NCI-H748 (cell line): ENCODE data around the gene RUFY2.
"Not testable (repeated sequence)": the region's sequence is repeated elsewhere in the genome, so short reads cannot be mapped to it uniquely, and the experiment has no call there.

Experiments used
- DNase-seq: peaks from one replicate; lab custom pipeline; 2025; ENCODE audit not compliant: unreplicated experiment; lab: John Stamatoyannopoulos, UW

RUFY2 gene

DNA sequence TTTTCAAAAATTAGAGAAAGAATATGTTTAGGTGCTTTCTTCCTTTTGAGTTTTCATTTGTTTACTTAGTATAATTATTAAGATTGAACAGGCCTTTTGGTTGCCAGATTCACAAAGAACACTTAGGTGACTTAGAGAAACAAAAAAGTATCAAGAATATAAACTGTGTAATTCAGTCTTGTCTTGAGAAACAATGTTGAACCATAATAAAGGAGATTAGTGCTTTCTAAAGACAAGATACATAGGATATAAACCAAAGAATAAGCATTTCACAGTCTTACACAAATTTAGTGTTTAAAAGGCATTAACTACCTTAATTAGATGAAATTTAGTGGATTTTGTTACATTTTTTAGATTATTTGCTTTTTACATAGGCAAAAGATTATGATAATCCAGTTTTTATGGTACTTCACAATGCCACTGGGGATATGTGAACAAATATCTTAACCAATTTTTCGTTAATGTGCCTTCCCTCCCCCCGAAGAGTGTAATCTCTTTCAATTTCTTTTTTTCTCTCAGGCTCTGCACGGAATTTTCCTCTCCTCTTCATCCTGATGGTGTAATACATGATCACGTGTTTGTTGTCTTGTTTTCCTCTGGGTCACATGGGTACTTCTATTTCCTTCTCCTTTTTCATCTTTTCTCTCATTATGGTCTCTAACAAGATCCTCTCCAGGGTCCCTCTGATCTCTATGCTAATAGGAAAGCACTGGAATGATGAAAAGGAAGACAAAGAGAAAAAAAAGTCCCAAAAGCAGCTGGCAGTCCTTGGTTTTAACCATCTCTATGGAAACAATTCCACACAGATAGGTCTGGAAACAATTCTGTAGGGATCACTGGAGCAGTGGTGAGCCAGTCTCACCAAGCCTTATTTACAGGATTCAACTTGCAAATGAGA is 78.9 kb downstream of the RUFY2 start:
- peak; percentile 20 for DNase-seq

DNA sequence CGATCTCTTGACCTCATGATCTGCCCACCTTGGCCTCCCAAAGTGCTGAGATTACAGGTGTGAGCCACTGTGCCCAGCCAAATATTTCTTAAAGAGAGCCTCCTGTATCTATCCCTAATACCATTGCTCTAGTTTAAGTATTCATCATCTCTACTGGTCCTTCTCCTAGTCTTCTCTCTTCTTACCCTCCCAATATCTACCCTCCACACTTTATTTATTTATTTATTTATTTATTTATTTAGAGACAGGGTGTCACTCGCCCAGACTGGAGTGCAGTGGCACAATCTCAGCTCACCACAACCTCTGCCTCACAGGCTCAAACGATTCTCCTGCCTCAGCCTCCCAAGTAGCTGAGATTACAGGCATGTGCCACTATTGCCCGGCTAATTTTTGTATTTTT is 82.7 kb downstream of the RUFY2 start:
- not testable (repeated sequence) for DNase-seq

DNA sequence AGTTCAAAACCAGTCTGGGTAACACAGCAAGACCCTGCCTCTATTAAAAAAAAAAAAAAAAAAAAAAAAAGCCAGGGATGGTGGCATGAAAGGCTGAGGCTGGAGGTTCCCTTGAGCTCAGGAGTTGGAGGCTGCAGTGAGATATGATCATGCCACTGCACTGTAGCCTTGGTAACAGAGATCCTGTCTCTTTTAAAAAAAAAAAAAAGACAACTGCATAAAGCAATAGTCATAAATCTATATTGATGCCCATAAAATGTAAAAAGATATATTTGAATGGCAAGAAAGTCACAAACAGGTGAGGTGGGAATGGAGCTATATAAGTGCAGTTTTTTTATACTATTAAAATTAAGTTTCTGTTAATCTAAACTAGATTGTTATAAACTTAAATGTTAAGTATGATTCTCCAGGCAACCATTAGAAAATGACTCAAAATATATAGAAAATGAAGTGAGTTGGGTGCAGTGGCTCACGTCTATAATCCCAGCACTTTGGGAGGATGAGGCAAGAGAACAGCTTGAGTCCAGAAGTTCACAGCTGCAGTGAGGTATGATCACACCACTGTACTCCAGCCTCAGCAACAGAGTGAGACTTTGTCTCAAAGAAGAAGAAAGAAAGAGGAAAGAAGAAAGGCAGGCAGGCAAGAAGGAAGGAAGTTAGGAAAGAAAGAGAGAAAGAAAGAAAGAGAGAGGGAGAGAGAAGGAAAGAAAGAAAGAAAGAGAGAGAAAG is 88.6 kb downstream of the RUFY2 start:
- DNase-seq = no peak

DNA sequence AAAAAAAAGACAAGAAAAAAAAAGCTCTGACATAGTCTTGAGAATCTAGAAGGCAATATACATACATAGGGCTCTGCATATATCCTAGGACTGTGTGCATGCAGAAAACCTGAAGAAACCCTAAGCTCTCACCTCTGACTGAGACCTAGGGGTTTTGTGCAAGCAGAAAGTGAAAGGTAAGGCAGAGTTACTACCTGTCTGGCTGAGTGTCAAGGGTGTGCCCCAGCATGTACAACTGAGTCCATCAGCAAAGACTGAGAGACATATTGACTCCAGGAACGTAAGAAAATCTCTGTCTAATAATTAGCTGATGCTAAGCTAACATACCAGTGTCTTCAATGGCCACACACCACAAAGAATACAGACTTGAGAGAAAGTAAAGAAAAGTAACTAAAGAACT is 91.5 kb downstream of the RUFY2 start:
- DNase-seq = no peak

DNA sequence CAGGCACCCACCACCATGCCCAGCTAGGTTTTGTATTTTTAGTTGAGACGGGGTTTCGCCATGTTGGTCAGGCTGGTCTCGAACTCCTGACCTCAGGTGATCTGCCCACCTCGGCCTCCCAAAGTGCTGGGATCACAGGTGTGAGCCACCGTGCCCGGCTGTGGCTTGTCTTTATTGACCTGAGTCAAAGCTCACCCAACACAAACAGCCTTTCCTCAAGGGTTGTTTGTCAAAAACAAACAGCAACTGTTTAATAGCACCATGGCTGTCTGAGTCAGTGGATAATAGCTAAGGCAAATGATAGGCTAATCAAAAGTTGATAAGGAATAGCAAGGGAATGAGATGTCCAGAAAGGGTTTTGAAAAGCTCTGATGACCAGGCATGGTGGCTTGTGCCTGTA is 92.1 kb downstream of the RUFY2 start:
- not testable (repeated sequence) for DNase-seq

DNA sequence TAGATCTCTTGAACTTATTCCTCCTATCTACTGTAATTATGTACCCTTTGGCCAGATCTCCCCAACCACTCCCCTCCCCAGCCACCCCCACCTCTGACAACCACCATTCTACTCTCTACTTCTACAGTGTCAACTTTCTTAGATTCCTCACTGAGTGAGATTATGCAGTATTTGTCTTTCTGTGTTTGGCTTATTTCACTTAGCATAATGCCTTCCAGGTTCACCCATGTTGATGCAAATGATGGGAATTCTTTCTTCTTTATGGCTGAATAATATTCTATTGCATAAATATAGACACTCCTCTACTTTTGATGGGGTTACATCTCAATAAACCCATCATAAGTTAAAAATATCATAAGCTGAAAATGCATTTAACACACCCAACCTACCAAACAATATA is 96.5 kb downstream of the RUFY2 start:
- no peak for DNase-seq

DNA sequence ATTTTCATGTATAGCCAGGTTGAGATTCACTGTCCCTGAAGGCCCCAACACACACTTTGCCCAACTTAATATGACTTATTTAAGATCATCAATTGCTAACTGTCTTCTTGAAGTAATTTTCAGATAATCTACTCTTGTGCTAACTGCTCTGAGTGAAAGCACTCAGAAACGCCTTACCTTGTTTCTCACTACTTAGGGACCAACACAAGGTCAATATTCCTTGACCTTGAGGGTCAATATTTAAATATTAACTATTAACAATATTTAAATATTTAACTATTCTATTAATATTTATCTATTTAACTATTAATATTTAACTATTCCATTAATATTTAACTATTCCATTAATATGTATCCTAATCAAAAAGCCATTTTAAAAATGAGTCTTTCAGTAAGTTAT is 101.2 kb downstream of the RUFY2 start:
- no peak for DNase-seq

DNA sequence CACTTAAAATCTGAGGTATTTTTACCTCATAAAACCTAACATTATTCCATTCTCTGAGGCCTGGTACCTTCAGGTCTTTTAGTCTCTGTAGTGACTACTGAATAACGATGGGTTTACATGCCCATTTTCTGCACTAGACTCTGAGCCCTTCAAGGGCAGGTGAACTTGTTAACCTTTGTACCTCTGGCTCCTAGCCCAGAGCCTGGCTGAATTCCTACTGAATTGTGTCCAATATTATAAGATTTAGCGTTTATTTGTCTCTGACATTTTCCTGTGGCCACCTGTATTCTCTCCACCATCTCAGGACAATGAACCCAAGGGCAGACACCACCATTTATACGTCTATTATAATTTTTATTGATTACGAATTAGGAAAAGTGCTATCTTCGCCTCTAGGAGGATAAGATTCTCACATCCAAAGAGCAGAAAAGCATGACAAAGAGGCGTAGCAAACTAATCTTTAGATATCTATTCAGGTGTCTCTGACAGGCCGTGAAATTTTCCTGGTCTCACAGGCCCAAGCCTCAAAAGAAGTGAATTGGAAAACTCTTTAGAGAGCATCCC is 103.1 kb downstream of the RUFY2 start:
- DNase-seq = no peak

DNA sequence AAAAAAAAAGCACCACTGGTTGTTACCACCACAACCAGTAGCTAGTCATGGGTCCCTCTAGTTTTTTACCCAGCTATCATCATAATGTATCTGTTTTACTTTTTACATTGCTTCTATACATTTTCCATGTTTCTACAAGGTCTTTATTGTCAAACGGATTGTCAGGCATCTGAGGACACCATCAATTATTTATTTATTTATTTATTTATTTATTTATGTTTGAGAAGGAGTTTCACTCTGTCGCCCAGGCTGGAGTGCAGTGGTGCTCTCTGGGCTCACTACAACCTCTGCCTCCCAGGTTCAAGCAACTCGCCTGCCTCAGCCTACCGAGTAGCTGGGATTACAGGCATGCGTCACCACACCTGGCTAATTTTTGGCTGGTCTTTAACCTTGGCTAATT is 104.2 kb downstream of the RUFY2 start:
- DNase-seq = no peak

DNA sequence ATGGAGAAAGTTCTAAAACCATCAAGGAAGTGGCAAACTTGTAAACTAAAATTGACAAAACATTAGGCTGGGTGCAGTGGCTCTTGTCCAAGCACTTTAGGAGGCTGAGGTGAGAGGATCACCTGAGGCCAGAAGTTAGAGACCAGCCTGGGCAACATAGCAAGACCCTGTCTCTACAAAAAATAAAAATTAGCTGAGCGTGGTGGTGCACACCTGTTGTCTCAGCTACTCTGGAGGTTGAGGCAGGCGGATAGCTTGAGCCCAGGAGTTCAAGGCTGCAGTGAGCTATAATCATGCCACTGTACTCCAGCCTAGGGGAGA is 104.6 kb downstream of the RUFY2 start:
- DNase-seq = no peak

DNA sequence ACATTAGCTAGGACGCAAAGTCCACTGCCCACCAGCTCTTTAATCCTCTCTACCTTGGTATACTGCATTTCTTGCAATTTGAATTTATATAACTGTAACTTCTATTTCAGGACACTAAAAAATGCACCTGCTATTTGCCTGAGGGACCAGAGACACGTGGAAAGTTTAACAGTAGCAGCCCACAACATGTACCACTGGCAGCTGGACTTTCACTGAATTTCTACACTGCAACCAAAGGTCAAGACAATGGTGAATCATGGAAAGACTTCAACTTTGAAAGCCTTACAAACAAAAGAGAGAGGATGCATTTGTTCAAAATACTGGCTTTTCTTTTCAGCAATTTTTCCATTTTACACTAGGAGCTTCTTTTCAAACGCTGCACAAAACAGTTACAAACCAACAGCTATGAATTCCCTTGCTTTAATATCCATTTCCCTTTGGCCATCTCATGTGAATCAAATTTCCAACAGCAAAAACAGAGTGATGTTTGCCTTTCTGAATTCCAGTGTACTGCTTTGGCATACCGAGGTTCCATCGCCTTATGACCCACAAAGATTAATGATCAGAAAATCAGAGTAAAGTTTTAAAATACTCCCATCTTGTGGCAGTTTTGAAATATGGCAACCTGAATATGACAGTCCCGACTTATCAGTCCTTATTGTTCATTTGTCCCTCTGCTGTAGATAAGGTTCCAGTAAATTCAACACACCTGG is 105.1 kb downstream of the RUFY2 start:
- DNase-seq = peak; percentile 36

DNA sequence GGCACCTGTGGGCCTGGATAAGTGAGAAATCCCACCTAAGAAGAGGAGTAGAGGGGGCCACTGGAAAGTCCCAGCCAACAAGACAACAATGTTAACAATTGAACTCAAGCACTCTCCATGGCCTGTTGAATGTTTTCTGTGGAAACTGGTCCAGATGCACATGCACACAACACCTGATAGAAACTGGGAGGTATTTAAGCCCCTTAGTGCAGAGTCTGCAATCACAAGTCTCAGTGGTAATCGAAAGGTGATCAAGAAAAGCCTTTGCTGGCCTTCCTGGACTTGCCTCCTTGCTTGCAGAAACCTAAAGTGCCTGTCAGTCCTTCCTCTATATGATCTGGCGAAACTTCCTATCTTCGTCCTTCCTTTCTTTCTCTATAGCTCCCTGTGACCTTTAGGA is 105.8 kb downstream of the RUFY2 start:
- DNase-seq = no peak

DNA sequence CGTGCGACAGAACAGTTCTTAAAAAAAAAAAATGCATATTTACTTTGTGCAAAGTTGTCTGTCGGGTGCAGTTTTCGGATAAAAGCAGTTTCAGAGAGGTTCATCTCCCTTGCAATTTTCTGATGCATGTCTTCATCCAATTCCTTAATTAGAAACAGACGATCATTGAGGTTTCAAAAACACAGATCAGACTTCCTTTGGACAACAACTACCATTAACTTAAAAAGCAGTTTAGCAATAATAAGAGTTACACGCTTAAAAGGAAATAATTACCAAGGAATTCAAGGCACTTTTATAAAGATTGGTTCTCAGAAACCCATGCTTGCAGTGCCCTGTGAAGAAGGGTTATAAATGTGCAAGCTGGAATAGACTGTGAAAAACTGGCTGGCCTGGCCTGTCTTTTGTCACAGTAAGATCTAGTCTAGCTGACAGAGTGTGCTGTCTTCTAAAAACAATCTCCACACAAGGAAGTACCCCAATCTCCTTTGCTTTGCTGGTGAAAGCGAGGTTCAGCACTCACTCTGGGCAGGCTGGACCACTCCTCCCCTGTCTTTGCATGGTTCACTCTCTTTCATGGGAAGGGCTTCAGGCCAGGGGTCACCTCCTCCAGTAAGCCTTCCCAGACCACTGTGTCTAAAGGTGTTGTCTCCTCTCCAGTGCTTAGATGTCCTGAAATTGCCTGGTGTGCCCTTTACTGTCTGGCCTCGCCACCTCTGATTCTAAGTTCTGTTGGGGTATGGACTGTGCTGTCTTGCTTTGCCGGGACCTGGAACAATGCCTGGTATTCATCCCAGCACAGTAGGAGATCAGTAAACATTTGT is 110.0 kb downstream of the RUFY2 start:
- no peak for DNase-seq
